Activated T-helper 2 cell treated with anti-CD3 and anti-CD28 coated beads, Interferon-gamma antibody, Interleukin-2, Interleukin-4, amounts not matched to agents 10 μg/mL and 5 μg/mL and 100 μg/mL, durations not matched to agents 14 hours and 24 hours and 36 hours (primary cell): Measurements from ENCODE around the gene UGCG. TPM values are rescaled to one million over a fixed set of nuclear protein-coding genes. Genes with fewer than 3 reads are reported as not detected.

Experiments used
- total RNA-seq: library from RNA; stranded (reverse); gene quantifications from 2 replicates; pipeline ENCODE4 v1.2.3, GENCODE V29; 2022

Gene UGCG
- total RNA-seq, 1 donor from 2014 or later: 14.4 TPM

Other genes starting within 250 kb of the UGCG start
- gene GNG10, start 235.2 kb upstream of the UGCG start, total RNA-seq: 30.7 and 30.9 TPM in 2 replicates
- gene SHOC1, start 101.9 kb upstream of the UGCG start, total RNA-seq: not detected in 2 replicates